ENCODE results near the gene DZIP3. TPM values are rescaled to one million over a fixed set of nuclear protein-coding genes. Genes with fewer than 3 reads are reported as not detected.

Gene DZIP3
- total and polyA plus RNA-seq, 2 of the 8 experiments (the other 6 are each of a cell fraction or from before 2014, with no cell fraction given): 10.4 to 24.3 TPM

DNA sequence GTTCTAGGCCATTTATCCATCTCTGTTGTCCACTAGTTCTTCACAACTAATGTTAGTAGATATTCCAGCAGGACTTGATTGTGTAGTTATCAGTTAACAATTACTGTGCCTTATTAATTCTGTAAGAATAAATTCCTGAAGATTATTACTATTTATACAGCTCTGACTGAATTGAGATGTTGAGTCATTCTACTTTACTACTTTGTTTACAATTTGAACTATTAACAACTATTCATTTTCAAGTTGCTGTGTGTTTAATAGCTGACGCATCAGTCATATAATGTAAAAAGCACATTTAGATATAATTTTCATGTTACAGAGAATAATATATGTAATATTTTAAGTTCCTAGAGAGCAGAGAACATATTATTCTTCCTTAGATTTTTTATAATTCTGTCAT is 21.1 kb downstream of the DZIP3 start:
- WGBS, 2 experiments (ENCODE audit: extremely low coverage in 1 of 2, insufficient coverage in 1 of 2, insufficient read length in 1 of 2, insufficient replicate concordance in 2 of 2, low coverage in 1 of 2, low lambda C conversion rate in 2 of 2, missing lambda C conversion rate in 1 of 2): 88% methylated on average over 1 of the region's 1 CpG; no CpG with 5 or more reads in 1 of the 2 experiments
- Histone ChIP-seq H3K23ac (ENCODE audit: insufficient read length) (no peak overlapping the region), H3K36me3 (ENCODE audit: control insufficient read depth in 2 of 4, insufficient read depth in 4 of 4, low read length in 3 of 4) (peaks cover 0 to 5% (median 0%) of the 10 kb centered on the region in 4 experiments; a peak in 2 of 8 replicates), H3K23me2 (ENCODE audit: low read depth, low read length) (no peaks in the 10 kb centered on the region), H3K56ac (replicated peaks; ENCODE audit: insufficient read length, low read depth, low read length) (no peak overlapping the region), H4K5ac (ENCODE audit: insufficient read length, low read depth, low read length) (no peak overlapping the region), H3K4me1 (replicated peaks in 1 of 4; ENCODE audit: control insufficient read depth in 3 of 4, insufficient read depth in 4 of 4, low read length in 3 of 4) (peaks cover 0 to 3% (median 0%) of the 10 kb centered on the region in 4 experiments; a peak in 1 of 7 replicates), H3K79me1 (ENCODE audit: low read depth, low read length) (no peaks in the 10 kb centered on the region), H3K4ac (replicated peaks; ENCODE audit: insufficient read length, low read depth, low read length) (no peak overlapping the region), H2AFZ (ENCODE audit: low read length) (no peak overlapping the region), H3K9me3 (ENCODE audit: insufficient read depth in 2 of 2, low read depth in 1 of 2, low read length in 1 of 2) (no peaks in the 10 kb centered on the region), H3K4me2 (ENCODE audit: insufficient read depth in 1 of 2, low read depth in 2 of 2, low read length in 2 of 2) (no peak overlapping the region), H2AK5ac (ENCODE audit: low read depth, low read length) (no peak overlapping the region), H3K18ac (ENCODE audit: extremely low read depth, low read length) (no peak overlapping the region), H2BK12ac (ENCODE audit: low read depth, low read length) (no peak overlapping the region), H3K9ac (replicated peaks in 1 of 4; ENCODE audit: extremely low read depth in 1 of 4, low read depth in 3 of 4, low read length in 3 of 4) (no peak overlapping the region), H2BK120ac (replicated peaks; ENCODE audit: low read depth, low read length) (no peak overlapping the region), H4K20me1 (replicated peaks in 1 of 2; ENCODE audit: control insufficient read depth in 1 of 2, insufficient read depth in 2 of 2, low read length in 2 of 2) (no peaks in the 10 kb centered on the region), H2BK20ac (ENCODE audit: low read length) (no peak overlapping the region), H3K14ac (ENCODE audit: insufficient read length) (no peak overlapping the region), H3K27ac (ENCODE audit: low read depth, low read length) (no peak overlapping the region), H3K27me3 (replicated peaks in 1 of 4; ENCODE audit: control insufficient read depth in 3 of 4, extremely low read depth in 1 of 4, insufficient read depth in 3 of 4, low read length in 3 of 4) (no peaks in the 10 kb centered on the region), H2BK15ac (ENCODE audit: low read length) (no peak overlapping the region), H2BK5ac (ENCODE audit: low read depth, low read length) (no peak overlapping the region), H4K8ac (ENCODE audit: extremely low read depth, insufficient read depth, low read length) (no peak overlapping the region), H3K4me3 (ENCODE audit: extremely low read depth in 1 of 4, insufficient read depth in 2 of 4, low read depth in 3 of 4, low read length in 4 of 4) (no peak overlapping the region), H4K91ac (replicated peaks; ENCODE audit: insufficient read length, low read length) (no peak overlapping the region), H3K79me2 (ENCODE audit: control insufficient read depth in 1 of 2, insufficient read depth in 2 of 2, low read length in 2 of 2) (no peaks in the 10 kb centered on the region)
- ChIA-PET CTCF (ENCODE audit: partially characterized antibody) (interaction anchor here (1.1 to 1.3 kb wide), 4 partner anchors 9 to 304 kb away, joined by 3 to 4 read pairs (median 3); no protein-coding TSS in a partner anchor), POLR2A (ENCODE audit: partially characterized antibody) (interaction anchor here (1.1 kb wide), 1 partner anchor 18 kb away, joined by 3 read pairs; no protein-coding TSS in a partner anchor)
- no peak for FAIRE-seq
- no peak for DNase-seq (ENCODE audit: low read depth in 1 of 2, low spot score in 2 of 2)
- TF ChIP-seq TEAD4 (IDR thresholded peaks at IDR 0.05; ENCODE audit: low read depth, low read length) (no peak), RFX5 (IDR thresholded peaks at IDR 0.05; ENCODE audit: borderline replicate concordance, low read depth, low read length) (no peak), RAD21 (IDR thresholded peaks at IDR 0.05 in 1 of 2, conservative IDR thresholded peaks at IDR 0.05 in 1 of 2; ENCODE audit: low read depth in 2 of 2, low read length in 2 of 2) (no peak), NRF1 (IDR thresholded peaks at IDR 0.05; ENCODE audit: low read depth, low read length) (no peak), ZNF274 (IDR thresholded peaks at IDR 0.05; ENCODE audit: borderline replicate concordance, extremely low read depth, low read length) (no peak), JUN (IDR thresholded peaks at IDR 0.05; ENCODE audit: low read depth, low read length) (no peak), TBP (IDR thresholded peaks at IDR 0.05; ENCODE audit: low read depth, low read length) (no peak), POLR2A (IDR thresholded peaks at IDR 0.05; ENCODE audit: control extremely low read depth in 1 of 2, low read depth in 2 of 2, low read length in 2 of 2) (no peak), EP300 (IDR thresholded peaks at IDR 0.05; ENCODE audit: borderline replicate concordance in 1 of 2, low read depth in 2 of 2, low read length in 2 of 2) (no peak), KDM4A (IDR thresholded peaks at IDR 0.05; ENCODE audit: low read depth, low read length, severe bottlenecking) (no peak), ASH2L (IDR thresholded peaks at IDR 0.05; ENCODE audit: low read length) (no peak), CBX8 (IDR thresholded peaks at IDR 0.05; ENCODE audit: borderline replicate concordance, low read depth, low read length) (no peak), CBX5 (IDR thresholded peaks at IDR 0.05; ENCODE audit: low read depth, low read length) (no peak), YY1 (IDR thresholded peaks at IDR 0.05; ENCODE audit: low read depth, low read length) (no peak)
- TF ChIP-seq, protein P1, sequence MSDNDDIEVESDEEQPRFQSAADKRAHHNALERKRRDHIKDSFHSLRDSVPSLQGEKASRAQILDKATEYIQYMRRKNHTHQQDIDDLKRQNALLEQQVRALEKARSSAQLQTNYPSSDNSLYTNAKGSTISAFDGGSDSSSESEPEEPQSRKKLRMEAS (IDR thresholded peaks at IDR 0.05): no peak

All from H1 (cell line).